GM10266 (cell line): Measurements from ENCODE around the gene FUT3.
"Not testable (repeated sequence)": the region's sequence is repeated elsewhere in the genome, so short reads cannot be mapped to it uniquely, and the experiment has no call there.

Experiments
- DNase-seq: peaks from one replicate; pipeline ENCODE4 v3.0.0; 2012; ENCODE audit errors: extremely low spot score
- TF ChIP-seq, protein P1 (sequence below): IDR thresholded peaks from 2 replicates; pipeline ENCODE4 v1.5.1; 2012; ENCODE audit warnings: mild to moderate bottlenecking, low read depth; ENCODE audit not compliant: control insufficient read depth, insufficient read depth; ENCODE audit errors: missing control alignments

Gene FUT3

DNA sequence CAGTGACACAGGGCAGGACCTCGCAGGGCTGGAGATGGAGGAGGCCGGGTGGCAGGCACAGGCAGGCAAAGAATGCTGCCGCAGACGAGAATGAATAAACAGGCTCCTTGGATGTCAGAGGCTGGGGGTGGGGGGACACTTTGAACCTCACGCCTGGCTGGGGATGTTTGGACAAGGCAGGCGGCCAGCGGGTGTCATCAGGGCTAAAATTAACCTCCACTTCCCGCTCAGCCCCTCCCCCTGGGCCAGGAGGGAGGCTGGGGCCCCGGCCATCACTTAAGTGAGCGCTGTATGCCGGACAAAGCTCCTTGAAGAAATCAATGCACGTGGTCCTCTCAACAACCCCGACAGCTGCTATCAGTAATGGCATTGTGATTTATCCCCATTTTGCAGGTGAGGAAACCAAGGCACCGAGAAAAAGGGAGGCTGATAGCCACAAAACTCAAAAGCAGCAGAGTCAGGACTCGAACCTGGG lies 29.4 kb upstream of the FUT3 start:
- no peak for DNase-seq
- TF ChIP-seq, protein P1, sequence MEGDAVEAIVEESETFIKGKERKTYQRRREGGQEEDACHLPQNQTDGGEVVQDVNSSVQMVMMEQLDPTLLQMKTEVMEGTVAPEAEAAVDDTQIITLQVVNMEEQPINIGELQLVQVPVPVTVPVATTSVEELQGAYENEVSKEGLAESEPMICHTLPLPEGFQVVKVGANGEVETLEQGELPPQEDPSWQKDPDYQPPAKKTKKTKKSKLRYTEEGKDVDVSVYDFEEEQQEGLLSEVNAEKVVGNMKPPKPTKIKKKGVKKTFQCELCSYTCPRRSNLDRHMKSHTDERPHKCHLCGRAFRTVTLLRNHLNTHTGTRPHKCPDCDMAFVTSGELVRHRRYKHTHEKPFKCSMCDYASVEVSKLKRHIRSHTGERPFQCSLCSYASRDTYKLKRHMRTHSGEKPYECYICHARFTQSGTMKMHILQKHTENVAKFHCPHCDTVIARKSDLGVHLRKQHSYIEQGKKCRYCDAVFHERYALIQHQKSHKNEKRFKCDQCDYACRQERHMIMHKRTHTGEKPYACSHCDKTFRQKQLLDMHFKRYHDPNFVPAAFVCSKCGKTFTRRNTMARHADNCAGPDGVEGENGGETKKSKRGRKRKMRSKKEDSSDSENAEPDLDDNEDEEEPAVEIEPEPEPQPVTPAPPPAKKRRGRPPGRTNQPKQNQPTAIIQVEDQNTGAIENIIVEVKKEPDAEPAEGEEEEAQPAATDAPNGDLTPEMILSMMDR: no peak

DNA sequence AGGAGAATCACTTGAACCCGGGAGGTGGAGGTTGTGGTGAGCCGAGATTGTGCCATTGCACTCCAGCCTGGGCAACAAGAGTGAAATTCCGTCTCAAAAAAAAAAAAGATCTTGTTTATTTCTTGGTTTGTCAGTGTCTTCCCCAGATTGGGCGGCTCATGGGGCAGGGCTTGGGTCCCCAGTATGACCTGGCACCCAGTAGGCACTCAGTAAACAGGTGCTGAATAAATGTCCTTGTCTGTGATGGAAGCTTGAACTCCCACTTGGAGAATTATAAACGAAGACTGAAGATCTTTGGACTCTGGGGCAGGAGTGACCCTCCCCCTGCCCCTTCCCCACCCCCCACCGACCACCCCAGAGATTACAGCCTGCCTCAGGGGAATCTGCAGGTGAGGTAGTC lies 28.9 kb upstream of the FUT3 start:
- no peak for DNase-seq
- TF ChIP-seq, protein P1: no peak

DNA sequence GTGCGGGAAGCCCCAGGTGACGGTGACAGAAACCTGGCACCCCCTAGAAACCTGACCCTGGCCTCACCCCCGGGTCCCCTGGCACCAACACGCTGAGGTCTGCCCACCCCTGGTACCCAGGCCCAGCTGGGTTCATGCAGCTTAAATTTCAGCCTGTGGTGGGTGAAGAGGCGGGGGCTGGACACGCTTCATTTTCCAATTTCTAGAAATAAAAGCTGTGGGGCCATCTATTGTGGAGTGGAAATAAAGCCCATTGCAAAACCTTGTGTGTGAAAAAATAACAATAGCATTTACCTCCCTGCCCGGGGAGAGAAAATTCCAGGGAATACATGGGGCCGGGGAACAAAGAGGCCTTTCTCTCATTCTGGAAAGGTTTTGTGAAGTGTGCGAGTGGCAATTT lies 26.6 kb upstream of the FUT3 start:
- DNase-seq: no peak
- TF ChIP-seq, protein P1: no peak

DNA sequence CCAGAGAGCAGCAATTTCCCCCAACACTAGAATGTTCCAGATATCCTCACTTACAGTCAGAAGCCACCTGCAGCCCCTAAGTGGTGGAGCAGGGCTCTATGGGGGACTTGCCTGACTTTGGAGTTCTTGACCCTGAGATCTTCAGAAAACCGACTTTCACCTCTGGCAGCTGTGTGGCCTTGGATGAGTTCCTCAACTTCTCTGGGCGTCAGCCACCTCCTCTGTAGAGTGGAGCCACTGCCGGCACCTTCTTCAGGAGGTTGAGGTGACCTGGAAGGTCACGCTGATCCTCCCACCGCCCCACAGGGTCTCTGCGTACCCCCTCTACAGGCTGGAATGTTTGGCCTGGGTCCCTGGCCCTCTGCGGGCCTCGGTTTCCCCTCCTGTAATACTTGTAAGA lies 26.2 kb upstream of the FUT3 start:
- no peak for DNase-seq
- TF ChIP-seq, protein P1: no peak

DNA sequence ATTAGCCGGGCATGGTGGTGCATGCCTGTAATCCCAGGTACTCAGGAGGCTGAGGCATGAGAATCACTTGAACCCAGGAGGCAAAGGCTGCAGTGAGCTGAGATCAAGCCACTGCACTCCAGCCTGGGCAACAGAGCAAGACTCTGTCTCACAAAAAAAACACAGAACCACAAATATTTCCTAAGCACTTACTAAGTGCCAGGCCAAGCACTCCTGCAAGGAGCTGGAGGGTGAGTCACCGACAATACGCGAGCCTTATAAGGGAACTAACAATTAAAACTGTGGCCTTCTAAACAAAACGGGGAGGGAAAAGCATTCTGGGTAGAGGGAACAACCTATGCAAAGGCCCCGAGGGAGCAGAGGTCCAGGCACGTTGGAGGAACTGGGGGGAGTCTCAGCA lies 23.2 kb upstream of the FUT3 start:
- DNase-seq: not testable (repeated sequence)

DNA sequence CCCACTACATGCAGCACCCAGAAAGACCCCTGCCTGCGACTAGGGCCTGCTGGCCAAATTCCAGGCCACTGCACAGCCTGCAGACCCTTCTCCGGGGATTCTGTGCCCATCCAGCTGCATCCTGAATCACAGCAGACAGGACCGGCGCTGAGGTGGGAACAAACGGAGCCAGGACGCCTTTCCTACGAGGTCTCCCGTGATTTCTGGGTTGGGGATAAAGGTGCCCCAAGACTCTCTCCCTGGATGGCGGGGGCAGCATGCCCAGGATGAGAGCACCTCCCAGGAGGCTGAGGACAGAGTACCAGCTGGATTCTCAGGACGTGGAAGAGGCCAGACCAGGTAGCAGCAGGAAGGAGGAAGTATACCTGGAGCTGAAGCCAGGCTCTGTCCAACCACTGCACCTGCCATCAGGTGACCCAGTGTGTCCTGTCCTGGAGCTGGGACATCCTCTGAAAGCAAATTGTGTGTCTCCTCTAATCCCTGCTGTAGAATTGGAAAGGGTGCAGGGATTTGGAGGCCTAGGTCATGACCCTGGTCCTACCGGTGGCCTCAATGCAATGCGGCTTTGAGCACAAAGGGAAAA lies 22.5 kb upstream of the FUT3 start:
- TF ChIP-seq, protein P1: no peak
- no peak for DNase-seq

DNA sequence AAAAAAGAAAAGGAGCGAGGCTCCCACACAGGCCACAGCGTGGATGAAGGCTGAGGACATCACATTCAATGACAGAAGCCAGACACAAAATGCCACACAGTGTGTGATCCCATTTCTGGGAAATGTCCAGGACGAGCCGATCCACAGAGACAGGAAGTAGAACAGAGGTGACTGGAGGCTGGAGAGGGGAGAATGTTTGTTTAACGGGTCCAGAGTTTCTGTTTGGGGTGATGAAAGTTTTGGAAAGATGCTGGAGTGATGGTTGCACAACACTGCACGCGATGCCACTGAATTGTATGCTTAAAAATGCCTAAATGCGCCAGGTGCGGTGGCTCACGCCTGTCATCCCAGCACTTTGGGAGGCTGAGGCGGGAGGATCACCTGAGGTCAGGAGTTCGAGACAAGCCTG lies 19.7 kb upstream of the FUT3 start:
- no peak for DNase-seq
- TF ChIP-seq, protein P1: no peak

DNA sequence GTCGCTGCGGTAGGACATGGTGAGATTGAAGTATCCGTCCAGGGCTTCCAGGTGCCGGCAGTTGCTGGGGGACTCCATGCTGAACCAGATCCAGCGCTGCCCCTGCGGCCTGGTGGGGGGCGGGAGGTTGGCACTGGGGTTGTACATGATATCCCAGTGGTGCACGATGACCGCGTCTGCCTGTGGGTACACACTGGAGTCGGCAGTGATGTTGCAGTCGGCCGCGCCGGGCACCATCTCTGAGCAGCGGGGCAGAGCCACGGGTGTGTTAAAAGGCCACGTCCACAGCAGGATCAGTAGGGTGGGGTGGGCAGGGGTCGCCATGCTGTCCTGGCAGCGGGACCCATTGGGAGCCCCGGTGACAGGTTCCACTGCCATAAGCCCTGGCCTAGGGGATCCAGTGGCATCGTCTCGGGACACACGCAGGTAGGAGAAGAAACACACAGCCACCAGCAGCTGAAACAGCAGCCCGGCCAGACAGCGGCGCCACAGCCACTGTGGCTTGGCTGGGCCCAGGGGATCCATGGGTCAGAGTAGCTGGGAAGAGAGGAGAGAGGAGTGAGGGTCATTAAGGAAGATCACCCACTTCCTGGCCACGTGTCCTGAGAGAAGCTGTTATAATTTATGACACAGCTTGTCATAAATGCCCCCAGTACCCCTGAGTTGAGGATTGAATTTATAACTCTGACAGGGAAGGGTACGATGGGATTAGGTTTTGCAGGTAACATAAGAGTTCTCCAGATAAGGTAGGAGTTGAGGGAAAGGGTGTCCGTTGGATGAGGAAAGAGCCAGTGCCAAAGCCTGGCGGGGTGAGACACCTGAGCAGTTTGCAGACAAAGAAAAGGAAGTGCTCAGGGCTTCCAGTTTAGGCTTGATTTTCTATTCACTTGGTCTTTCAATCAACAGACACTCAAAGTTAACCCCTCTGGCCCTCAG lies 16.2 kb upstream of the FUT3 start:
- no peak for DNase-seq
- TF ChIP-seq, protein P1: no peak
